GM18502 (cell line): Measurements from ENCODE around the gene SPPL2B.
A peak's percentile ranks its signal among the peaks of the same experiment; 100 is the strongest.
"Not testable (repeated sequence)": the region's sequence is repeated elsewhere in the genome, so short reads cannot be mapped to it uniquely, and the experiment has no call there.

Experiments used
- ATAC-seq: cut with Tn5 transposase; IDR thresholded peaks from one replicate; pipeline ENCODE4 v1.9.1; 2021; ENCODE audit warnings: mild to moderate bottlenecking; ENCODE audit not compliant: unreplicated experiment, poor library complexity

Gene SPPL2B, protein sequence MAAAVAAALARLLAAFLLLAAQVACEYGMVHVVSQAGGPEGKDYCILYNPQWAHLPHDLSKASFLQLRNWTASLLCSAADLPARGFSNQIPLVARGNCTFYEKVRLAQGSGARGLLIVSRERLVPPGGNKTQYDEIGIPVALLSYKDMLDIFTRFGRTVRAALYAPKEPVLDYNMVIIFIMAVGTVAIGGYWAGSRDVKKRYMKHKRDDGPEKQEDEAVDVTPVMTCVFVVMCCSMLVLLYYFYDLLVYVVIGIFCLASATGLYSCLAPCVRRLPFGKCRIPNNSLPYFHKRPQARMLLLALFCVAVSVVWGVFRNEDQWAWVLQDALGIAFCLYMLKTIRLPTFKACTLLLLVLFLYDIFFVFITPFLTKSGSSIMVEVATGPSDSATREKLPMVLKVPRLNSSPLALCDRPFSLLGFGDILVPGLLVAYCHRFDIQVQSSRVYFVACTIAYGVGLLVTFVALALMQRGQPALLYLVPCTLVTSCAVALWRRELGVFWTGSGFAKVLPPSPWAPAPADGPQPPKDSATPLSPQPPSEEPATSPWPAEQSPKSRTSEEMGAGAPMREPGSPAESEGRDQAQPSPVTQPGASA

GRCh38 chr19:2328401-2329148, at the start of gene SPPL2B, which contains the start of gene LSM7:
Gene SPPL2B, plus strand, starts transcription at chr19:2328684. Its CDS starts 26 bp downstream, at chr19:2328710.
Gene LSM7, minus strand, starts transcription at chr19:2328586. Its CDS starts 20 bp downstream, at chr19:2328566.
- ATAC-seq, result peak; percentile 75

DNA sequence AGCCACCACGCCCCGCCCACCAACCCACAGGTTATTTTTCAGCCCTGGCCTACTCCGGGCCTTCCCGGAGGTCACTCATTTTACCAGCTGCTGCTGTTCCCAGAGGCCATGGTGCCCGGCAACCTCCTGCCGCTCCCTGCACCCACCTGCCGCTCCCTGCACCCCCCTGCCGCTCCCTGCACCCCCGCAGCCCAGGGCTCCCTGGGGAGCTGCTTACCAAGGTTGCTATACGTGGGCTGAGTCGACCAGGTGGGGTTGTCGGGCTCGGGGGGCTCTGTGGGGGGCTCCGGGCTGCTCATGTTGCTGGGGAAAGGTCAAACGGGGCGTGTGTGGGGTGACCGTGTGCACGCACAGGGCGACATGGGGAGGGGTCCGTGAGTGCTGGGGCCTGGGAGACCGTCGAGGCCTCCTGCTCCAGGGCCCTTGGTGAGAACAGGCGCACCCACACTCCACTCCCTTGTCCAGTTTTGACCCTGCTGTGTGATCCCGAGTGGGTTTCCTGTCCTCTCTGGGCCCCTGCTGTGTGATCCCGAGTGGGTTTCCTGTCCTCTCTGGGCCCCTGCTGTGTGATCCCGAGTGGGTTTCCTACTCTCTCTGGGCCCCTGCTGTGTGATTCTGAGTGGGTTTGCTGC, 47.7 kb upstream of the SPPL2B start:
- ATAC-seq, result no peak

- not testable (repeated sequence) for ATAC-seq
Observed at GRCh38 chr19:2281265-2282061, 47.0 kb upstream of the SPPL2B start.

DNA sequence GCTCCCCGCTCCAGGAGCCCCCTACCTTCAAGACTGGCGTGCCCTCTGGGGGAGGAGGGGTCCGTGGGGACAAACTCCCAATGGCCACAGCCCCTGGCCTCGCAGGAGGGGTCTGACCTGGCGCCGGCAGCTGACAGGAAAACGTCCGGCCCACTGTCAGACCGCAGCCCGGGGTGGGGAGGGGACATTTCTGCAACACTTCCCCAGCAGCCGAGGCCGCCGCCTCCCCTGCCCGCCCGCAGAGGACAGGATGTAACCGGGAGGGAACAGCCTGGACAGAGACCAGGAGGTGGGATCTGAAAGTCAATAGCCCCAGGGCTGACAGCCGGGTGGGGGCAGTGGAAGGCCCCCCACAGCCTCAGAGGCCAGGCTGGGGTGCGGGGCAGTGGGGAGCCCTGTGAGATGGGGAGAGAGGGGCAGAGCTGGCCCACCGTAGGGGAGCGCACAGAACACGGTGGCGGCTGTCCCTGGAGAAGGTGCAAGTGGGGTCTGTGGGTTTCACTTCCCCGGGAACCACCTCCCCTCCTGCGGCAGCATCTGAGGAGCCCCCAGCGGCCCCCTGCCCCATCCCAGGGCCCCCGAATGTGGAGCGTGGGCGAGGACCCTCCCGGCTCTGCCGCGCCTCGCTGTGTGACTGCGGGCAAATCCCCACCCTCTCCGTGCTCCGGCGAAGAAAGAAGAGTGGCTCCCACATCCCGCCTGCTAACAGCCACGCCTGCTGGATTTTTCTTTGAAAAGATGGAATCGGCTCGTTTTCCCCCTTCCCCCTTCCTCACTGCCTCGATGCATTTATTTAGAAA, 46.2 kb upstream of the SPPL2B start, which contains the start of gene PEAK3:
PEAK3 (minus strand) TSS at position 114 of the 800 bp plus-strand sequence. CDS start 1,244 bp downstream, outside the sequence.
- ATAC-seq, result no peak

DNA sequence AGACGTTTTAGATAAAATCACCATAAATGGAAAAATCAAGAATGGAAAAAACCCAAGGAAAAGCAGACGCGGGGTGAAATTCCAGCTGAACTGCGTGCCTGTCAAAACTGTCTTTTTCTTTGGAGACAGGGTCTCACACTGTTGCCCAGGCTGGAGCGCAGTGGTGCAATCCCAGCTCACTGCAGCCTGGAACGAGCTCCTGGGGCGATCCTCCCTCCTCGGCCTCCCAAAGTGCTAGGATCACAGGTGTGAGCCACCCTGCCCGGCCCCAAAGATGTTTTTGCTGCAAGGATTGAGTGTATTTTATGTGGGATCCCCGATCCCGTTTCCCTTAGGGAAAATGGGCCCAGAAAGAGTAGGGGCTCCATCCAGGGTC, 45.6 kb upstream of the SPPL2B start:
- ATAC-seq, result no peak

- ATAC-seq, result no peak
Observed at GRCh38 chr19:2283835-2284507, 44.5 kb upstream of the SPPL2B start.

- ATAC-seq, result no peak
Observed at GRCh38 chr19:2286402-2287140, 41.9 kb upstream of the SPPL2B start.

DNA sequence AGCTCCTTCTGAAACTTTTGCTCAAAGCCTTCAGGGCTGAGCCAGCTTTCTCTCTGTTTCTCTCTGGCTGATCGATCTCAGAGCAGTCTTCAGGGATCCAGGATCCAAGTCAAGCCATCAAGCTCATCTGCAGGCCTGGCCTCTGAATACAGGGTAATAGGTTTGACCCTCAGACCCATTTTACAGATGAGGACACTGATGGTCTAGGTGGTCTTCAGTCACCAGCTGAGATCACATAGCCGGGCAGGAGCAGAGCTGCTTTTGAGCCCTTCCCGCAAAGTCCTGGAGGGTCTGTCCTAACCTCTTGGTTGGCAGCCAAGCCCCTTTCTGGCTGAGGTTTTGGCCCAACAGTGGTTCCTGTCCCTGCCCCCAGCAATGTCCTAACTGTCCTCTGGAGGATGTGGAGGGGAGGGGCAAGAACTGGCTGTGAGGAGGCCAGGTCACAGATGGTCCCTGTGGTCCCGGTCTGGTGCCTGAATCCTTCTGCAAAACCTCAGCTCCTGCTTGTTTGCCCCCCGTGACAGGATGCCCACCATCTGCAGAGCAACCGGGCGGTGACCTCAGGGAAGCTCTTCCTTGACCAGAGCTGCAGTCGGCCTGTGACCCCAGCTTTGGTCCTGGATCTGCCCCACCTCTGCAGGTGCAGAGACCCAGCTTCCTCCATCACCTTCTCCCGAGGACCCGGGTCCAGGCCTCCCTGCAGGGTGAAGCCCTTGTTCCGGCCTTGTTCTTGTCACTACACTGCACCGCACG, 40.7 kb upstream of the SPPL2B start:
- no peak for ATAC-seq

DNA sequence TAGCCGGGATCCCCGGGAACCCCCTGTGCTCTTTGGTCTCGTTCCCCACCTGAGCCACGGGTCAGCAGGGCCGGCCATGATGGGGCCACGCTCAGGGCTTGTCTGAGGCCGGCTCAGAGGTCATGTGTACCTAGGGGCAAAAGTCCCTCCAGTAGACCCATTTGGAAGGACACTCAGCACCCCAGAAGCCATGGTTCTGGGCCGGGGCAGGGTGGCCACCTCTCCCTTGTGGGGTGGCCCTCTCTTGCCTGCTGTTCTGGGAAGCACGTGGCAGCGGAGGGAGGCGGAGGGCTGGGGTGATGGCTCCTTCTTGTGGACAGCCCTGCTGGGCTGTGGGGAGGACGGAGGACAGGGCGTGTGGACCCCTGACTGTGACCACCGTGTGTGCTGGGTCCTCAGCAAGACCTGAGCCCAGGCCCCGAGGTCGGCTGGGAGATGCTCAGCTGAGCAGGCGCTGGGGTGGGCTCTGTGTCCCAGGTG, 40.1 kb upstream of the SPPL2B start:
- no peak for ATAC-seq

DNA sequence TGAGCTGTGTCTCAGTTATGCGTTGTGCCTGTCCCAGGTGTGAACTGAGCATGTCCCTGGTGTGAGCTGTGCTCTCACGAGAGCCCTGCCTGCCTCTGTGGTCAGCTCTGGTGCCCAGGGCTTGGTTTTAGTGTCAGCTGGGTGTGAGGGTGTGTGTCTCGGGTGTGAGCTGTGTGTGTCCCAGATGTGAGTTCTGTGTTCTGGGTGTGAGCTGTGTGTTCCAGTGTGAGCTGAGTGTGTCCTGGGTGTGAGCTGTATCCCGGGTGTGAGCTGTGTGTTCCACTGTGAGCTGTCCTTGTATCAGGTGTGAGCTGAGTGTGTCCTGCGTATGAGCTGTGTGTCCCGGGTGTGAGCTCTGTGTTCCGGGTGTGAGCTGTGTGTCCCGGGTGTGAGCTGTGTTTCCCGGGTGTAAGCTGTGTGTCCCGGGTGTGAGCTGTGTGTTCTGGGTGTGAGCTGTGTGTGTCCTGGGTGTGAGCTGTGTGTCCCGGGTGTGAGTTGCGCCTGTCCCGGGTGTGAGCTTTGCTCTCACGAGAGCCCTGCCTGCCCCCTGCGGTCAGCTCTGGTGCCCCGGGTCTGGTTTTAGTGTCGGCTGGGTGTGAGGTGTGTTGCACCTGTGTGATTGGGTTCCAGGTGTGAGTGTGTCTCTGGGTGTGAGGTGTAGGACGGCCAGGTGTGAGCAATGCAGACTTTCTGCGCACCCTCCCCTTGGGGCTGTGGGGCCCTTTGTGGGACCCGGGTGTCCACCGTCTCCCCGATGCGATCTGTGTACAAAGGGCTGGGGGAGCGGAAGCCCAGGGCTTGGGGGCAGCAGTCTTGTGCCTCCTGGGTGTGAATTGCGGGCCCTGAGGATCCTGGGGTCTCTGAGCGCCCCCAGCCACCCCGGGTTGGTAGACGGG, 39.4 kb upstream of the SPPL2B start:
- no peak for ATAC-seq

GRCh38 chr19:2289714-2290435, 38.6 kb upstream of the SPPL2B start:
- no peak for ATAC-seq

- no peak for ATAC-seq
Observed at GRCh38 chr19:2290441-2291184, 37.9 kb upstream of the SPPL2B start.

DNA sequence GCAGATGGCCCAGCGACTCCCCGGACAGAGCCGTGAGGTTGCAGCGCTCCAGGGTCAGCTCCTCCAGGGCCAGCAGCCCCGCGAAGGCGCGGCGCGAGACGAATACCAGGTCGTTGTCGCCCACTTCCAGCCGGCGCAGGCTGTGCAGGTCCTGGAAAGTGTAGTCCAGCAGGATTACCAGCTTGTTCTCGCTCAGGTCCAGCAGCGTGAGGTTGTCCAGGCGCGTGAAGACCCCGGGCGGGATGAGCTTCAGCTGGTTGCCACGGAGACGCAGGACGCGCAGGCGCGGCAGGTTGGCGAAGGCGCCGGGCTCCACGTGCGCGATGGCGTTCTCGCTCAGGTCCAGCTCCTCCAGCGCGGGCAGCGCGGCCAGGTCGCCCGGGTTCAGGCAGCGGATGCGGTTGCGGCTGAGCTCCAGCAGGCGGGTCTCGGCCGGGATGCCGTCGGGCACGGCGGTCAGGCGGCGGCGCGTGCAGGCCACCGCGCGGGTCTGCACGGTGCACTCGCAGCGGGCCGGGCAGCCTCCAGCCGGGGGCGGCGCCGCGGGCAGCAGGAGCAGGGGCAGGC, 37.2 kb upstream of the SPPL2B start:
- no peak for ATAC-seq

- no peak for ATAC-seq
Observed at GRCh38 chr19:2294687-2295335, 33.7 kb upstream of the SPPL2B start.
